Measurements from ENCODE around the gene SIX2. TPM values are rescaled to one million over a fixed set of nuclear protein-coding genes. Genes with fewer than 3 reads are reported as not detected.

SIX2 gene
- total and polyA plus RNA-seq, 9 of the 15 experiments (the other 6 are each of a cell fraction or from before 2014, with no cell fraction given): not detected

DNA sequence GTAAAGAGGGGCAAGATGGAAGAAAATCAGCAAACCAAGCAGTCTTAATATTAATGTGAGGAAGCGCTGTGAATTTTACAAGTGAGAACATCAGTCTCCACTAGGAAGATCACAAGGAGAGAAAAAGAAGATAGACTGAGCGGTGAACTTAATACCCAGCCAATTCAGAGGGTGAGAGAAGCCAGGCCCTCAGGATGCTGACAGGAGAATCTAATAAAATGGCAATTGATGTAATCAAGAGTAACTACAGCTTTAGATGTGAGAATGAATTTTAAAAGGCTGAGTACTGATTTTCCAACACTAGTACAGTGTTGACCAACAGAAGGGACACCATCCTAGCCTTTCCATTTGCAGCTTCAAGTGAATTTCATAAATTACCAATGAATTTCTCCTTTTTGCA lies 35.7 kb upstream of the SIX2 start:
- 0% methylated on average over 2 of the region's 2 CpGs for WGBS (ENCODE audit: insufficient coverage, low coverage, missing lambda C conversion rate)
- in situ Hi-C loops (cut with MboI): no loop called here

DNA sequence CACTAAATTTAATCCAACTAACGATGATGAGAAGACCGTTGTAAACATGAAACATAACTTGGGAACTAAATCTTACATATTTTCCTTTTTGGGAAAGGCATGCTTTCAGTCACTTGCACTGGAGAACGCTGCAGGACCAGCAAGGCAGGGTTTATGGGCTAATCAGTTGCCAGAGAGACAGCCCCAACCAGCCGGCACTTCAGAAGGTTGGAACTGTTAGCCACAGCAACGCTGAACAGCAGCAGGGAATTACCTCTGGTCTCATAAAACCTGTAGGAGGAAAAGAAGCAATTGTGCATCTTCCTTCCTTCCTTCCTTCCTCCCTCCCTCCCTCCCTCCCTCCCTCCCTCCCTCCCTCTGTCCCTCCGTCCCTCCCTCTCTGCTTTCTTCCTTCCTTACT lies 33.9 kb upstream of the SIX2 start:
- BruUV-seq (replicated peaks): no TSS peak
- Histone ChIP-seq H3K4me1 (replicated peaks in 1 of 2; ENCODE audit: control insufficient read depth in 2 of 2, insufficient read depth in 2 of 2, low read length in 2 of 2) (no peaks in the 10 kb centered on the region), H3K27me3 (ENCODE audit: control insufficient read depth in 2 of 2, insufficient read depth in 2 of 2, low read length in 2 of 2) (peaks cover 0 to 14% of the 10 kb centered on the region in 2 experiments; a peak in 1 of 5 replicates), H3K9me3 (replicated peaks; ENCODE audit: control insufficient read depth, insufficient read depth, low read depth, low read length) (no peaks in the 10 kb centered on the region), H3K27ac (ENCODE audit: extremely low read depth, low read depth, low read length) (no peak overlapping the region), H4K20me1 (replicated peaks; ENCODE audit: control insufficient read depth, insufficient read depth, low read length) (no peaks in the 10 kb centered on the region), H3K79me2 (ENCODE audit: control insufficient read depth, insufficient read depth, low read length) (no peaks in the 10 kb centered on the region), H2AFZ (ENCODE audit: low read depth, low read length) (no peak overlapping the region), H3K4me3 (no peak overlapping the region), H3K9ac (ENCODE audit: insufficient read depth in 1 of 2, low read depth in 2 of 2, low read length in 2 of 2) (no peak overlapping the region), H3K9me1 (ENCODE audit: control insufficient read depth, insufficient read depth, low read length) (no peaks in the 10 kb centered on the region), H3K36me3 (ENCODE audit: control insufficient read depth, insufficient read depth, low read length) (no peaks in the 10 kb centered on the region), H3K4me2 (ENCODE audit: insufficient read depth, low read length) (no peak overlapping the region)
- 0% methylated on average over 5 of the region's 6 CpGs for WGBS (ENCODE audit: insufficient coverage, low coverage, missing lambda C conversion rate)
- intact Hi-C loops (cut with micrococcal nuclease): no loop called here
- POLR2A ChIA-PET: no interaction called here
- CTCF ChIA-PET (ENCODE audit: low intra/inter-chr PET ratio): no interaction called here
- FAIRE-seq: no peak
- in situ Hi-C loops (cut with MboI): no loop called here
- no peak for ATAC-seq
- DNase-seq (ENCODE audit: extremely low read depth in 1 of 4, low spot score in 3 of 4): no peak
- TF ChIP-seq ZNF696 (CRISPR knock-in tag; conservative IDR thresholded peaks at IDR 0.05): no peak
- TF ChIP-seq, protein P1, sequence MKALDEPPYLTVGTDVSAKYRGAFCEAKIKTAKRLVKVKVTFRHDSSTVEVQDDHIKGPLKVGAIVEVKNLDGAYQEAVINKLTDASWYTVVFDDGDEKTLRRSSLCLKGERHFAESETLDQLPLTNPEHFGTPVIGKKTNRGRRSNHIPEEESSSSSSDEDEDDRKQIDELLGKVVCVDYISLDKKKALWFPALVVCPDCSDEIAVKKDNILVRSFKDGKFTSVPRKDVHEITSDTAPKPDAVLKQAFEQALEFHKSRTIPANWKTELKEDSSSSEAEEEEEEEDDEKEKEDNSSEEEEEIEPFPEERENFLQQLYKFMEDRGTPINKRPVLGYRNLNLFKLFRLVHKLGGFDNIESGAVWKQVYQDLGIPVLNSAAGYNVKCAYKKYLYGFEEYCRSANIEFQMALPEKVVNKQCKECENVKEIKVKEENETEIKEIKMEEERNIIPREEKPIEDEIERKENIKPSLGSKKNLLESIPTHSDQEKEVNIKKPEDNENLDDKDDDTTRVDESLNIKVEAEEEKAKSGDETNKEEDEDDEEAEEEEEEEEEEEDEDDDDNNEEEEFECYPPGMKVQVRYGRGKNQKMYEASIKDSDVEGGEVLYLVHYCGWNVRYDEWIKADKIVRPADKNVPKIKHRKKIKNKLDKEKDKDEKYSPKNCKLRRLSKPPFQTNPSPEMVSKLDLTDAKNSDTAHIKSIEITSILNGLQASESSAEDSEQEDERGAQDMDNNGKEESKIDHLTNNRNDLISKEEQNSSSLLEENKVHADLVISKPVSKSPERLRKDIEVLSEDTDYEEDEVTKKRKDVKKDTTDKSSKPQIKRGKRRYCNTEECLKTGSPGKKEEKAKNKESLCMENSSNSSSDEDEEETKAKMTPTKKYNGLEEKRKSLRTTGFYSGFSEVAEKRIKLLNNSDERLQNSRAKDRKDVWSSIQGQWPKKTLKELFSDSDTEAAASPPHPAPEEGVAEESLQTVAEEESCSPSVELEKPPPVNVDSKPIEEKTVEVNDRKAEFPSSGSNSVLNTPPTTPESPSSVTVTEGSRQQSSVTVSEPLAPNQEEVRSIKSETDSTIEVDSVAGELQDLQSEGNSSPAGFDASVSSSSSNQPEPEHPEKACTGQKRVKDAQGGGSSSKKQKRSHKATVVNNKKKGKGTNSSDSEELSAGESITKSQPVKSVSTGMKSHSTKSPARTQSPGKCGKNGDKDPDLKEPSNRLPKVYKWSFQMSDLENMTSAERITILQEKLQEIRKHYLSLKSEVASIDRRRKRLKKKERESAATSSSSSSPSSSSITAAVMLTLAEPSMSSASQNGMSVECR (CRISPR knock-in tag; IDR thresholded peaks at IDR 0.05): no peak
- no peak for TF ChIP-seq ZFP30 (CRISPR knock-in tag; IDR thresholded peaks at IDR 0.05; ENCODE audit: borderline replicate concordance)
- no peak for TF ChIP-seq NCOA4 (IDR thresholded peaks at IDR 0.05; ENCODE audit: partially characterized antibody)
- TF ChIP-seq TGIF2 (CRISPR knock-in tag; IDR thresholded peaks at IDR 0.05): no peak
- TF ChIP-seq ETS2 (tag; IDR thresholded peaks at IDR 0.05; ENCODE audit: borderline replicate concordance, poor library complexity, severe bottlenecking): no peak
- TF ChIP-seq CREB1 (IDR thresholded peaks at IDR 0.05): no peak
- no peak for TF ChIP-seq CREB1 (CRISPR knock-in tag; IDR thresholded peaks at IDR 0.05)

More for the DNA sequence above, 35.7 kb upstream of the SIX2 start:
- Histone ChIP-seq H3K79me2 (ENCODE audit: control insufficient read depth, insufficient read depth, low read length) (no peaks in the 10 kb centered on the region), H3K27ac (ENCODE audit: extremely low read depth, low read depth, low read length) (no peak overlapping the region), H3K9me1 (ENCODE audit: control insufficient read depth, insufficient read depth, low read length) (no peaks in the 10 kb centered on the region), H2AFZ (ENCODE audit: low read depth, low read length) (no peak overlapping the region), H4K20me1 (replicated peaks; ENCODE audit: control insufficient read depth, insufficient read depth, low read length) (no peaks in the 10 kb centered on the region), H3K4me1 (replicated peaks in 1 of 2; ENCODE audit: control insufficient read depth in 2 of 2, insufficient read depth in 2 of 2, low read length in 2 of 2) (no peaks in the 10 kb centered on the region), H3K36me3 (ENCODE audit: control insufficient read depth, insufficient read depth, low read length) (no peaks in the 10 kb centered on the region), H3K4me3 (no peak overlapping the region), H3K9me3 (replicated peaks; ENCODE audit: control insufficient read depth, insufficient read depth, low read depth, low read length) (no peaks in the 10 kb centered on the region), H3K9ac (ENCODE audit: insufficient read depth in 1 of 2, low read depth in 2 of 2, low read length in 2 of 2) (no peak overlapping the region), H3K27me3 (ENCODE audit: control insufficient read depth in 2 of 2, insufficient read depth in 2 of 2, low read length in 2 of 2) (peaks cover 4 to 22% of the 10 kb centered on the region in 2 experiments; a peak in 3 of 5 replicates), H3K4me2 (ENCODE audit: insufficient read depth, low read length) (no peak overlapping the region)
- ChIA-PET POLR2A (no interaction called here), CTCF (ENCODE audit: low intra/inter-chr PET ratio) (no interaction called here)
- no peak for TF ChIP-seq FIP1L1 (IDR thresholded peaks at IDR 0.05; ENCODE audit: low read depth, low read length, poor library complexity, severe bottlenecking)
- TF ChIP-seq TCF7 (IDR thresholded peaks at IDR 0.05; ENCODE audit: borderline replicate concordance): no peak
- no peak for TF ChIP-seq IFI16 (CRISPR knock-in tag; IDR thresholded peaks at IDR 0.05)
- TF ChIP-seq CBX5 (IDR thresholded peaks at IDR 0.05; ENCODE audit: borderline replicate concordance, low read depth): no peak
- no peak for TF ChIP-seq EWSR1 (IDR thresholded peaks at IDR 0.05; ENCODE audit: borderline replicate concordance, low read depth, partially characterized antibody)
- TF ChIP-seq, protein P2, sequence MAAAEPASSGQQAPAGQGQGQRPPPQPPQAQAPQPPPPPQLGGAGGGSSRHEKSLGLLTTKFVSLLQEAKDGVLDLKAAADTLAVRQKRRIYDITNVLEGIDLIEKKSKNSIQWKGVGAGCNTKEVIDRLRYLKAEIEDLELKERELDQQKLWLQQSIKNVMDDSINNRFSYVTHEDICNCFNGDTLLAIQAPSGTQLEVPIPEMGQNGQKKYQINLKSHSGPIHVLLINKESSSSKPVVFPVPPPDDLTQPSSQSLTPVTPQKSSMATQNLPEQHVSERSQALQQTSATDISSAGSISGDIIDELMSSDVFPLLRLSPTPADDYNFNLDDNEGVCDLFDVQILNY (CRISPR knock-in tag; IDR thresholded peaks at IDR 0.05): no peak
- TF ChIP-seq ZNF444 (CRISPR knock-in tag; IDR thresholded peaks at IDR 0.05): no peak
- intact Hi-C loops (cut with micrococcal nuclease): no loop called here
- DNase-seq (ENCODE audit: extremely low read depth in 1 of 4, low spot score in 3 of 4) (no peak), ATAC-seq (no peak), FAIRE-seq (no peak)
- BruUV-seq (replicated peaks): no TSS peak

Measured in K562 (cell line).